Esophagus muscularis mucosa (tissue), 4 donors: ENCODE results near the gene PASK. TPM values are rescaled to one million over a fixed set of nuclear protein-coding genes. Genes with fewer than 3 reads are reported as not detected.
A peak's percentile ranks its signal among the peaks of the same experiment; 100 is the strongest.

Experiments used
- DNase-seq: peaks from one replicate; pipeline ENCODE4 v3.0.0-alpha.2; 2017; ENCODE audit errors: extremely low spot score
- H3K27ac ChIP-seq, 4 donors: fragments of 200-600 bp; sonication (generic); replicated peaks in 1 of 4; 1 replicate in 3 of 4; 2 replicates in 1 of 4; pipeline ENCODE4 v1.5.1; 2016 to 2019; ENCODE audit warnings: mild to moderate bottlenecking in 1 of 4
- H3K27me3 ChIP-seq, 4 donors: fragments of 200-600 bp; sonication (generic); one replicate each; pipeline versions ENCODE4 v1.5.1 to v1.6.0; 2016 to 2019
- H3K36me3 ChIP-seq, 4 donors: fragments of 200-600 bp; sonication (generic); one replicate each; pipeline ENCODE4 v1.5.1; 2016 to 2019
- H3K4me1 ChIP-seq, 4 donors: fragments of 200-600 bp; sonication (generic); one replicate each; pipeline ENCODE4 v1.5.1; 2016 to 2019
- H3K4me3 ChIP-seq, 4 donors: fragments of 200-600 bp; sonication (generic); 1 replicate in 2 of 4; 2 replicates in 2 of 4; pipeline ENCODE4 v1.5.1; 2016 to 2019; ENCODE audit warnings: mild to moderate bottlenecking in 4 of 4, moderate library complexity in 1 of 4
- H3K9me3 ChIP-seq, 4 donors: fragments of 200-600 bp; sonication (generic); 1 replicate in 3 of 4; 2 replicates in 1 of 4; pipeline ENCODE4 v1.5.1; 2016 to 2019
- EP300 ChIP-seq: sonication (generic); formaldehyde crosslinking; IDR thresholded peaks from one replicate; pipeline ENCODE4 v1.6.1; 2017; ENCODE audit warnings: antibody characterized with exemption
- POLR2A ChIP-seq: fragments of 450-650 bp; IDR thresholded peaks from one replicate; pipeline ENCODE4 v1.6.1; 2017; ENCODE audit warnings: antibody characterized with exemption, moderate library complexity, mild to moderate bottlenecking, low read depth
- POLR2AphosphoS5 ChIP-seq, 2 donors: sonication (generic); formaldehyde crosslinking; IDR thresholded peaks; one replicate each; pipeline ENCODE4 v1.6.1; 2017; ENCODE audit warnings: antibody characterized with exemption in 2 of 2
- WGBS: methylation state at CpG from one replicate; pipeline ENCODE4 v1.1.5; 2018; 5-methylcytosine and 5-hydroxymethylcytosine counted together
- intact Hi-C: fragments of 100-400 bp; cut with DNase I; formaldehyde crosslinking; loops from one replicate; pipeline ENCODE4 v1.15.1; 2023
- total RNA-seq, 4 donors: library from RNA; depleted of rRNA; stranded (reverse); fragments of >200 nt; gene quantifications; one replicate each; pipeline versions ENCODE4 v1.1.0 to v1.2.1, GENCODE V29; 2016
- TF ChIP-seq, protein P1 (sequence below), 3 experiments: fragments of 200-600 bp in 2 of 3; fragments of 450-650 bp in 1 of 3; sonication (generic) in 2 of 3; IDR thresholded peaks; one replicate each; pipeline ENCODE4 v1.5.1; 2017 to 2019; ENCODE audit warnings: antibody characterized with exemption in 3 of 3, mild to moderate bottlenecking in 2 of 3, moderate library complexity in 1 of 3

The PASK gene
- total RNA-seq, 4 donors from 2014 or later, result 1.5 to 3.3 (median 2.2) TPM

DNA sequence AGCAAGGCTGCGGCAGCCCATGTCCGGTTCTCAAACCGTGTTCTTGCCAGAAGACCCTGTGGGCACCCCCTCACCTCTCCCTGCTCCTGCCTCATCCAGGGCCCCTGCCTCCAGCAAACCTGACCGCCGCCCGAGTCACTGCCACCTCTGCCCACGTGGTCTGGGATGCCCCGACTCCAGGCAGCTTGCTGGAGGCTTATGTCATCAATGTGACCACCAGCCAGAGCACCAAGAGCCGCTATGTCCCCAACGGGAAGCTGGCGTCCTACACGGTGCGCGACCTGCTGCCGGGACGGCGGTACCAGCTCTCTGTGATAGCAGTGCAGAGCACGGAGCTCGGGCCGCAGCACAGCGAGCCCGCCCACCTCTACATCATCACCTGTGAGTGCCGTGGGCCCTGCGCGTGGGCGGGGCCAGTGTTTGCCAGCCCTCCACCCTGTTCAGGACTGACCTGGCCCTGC is 79.4 kb downstream of the PASK start:
- H3K4me1 ChIP-seq, result no peaks in the 10 kb centered on the region
- H3K4me3 ChIP-seq, result no peak overlapping the region
- H3K27me3 ChIP-seq, result peaks cover 0 to 26% (median 0%) of the 10 kb centered on the region in 4 donors
- intact Hi-C loops, result no loop called here
- H3K9me3 ChIP-seq, result no peaks in the 10 kb centered on the region
- no peak overlapping the region for H3K27ac ChIP-seq
- 83% methylated on average over 17 of the region's 26 CpGs for WGBS
- DNase-seq, result no peak
- no peak for TF ChIP-seq POLR2A
- TF ChIP-seq EP300, result no peak
- TF ChIP-seq, protein P1, sequence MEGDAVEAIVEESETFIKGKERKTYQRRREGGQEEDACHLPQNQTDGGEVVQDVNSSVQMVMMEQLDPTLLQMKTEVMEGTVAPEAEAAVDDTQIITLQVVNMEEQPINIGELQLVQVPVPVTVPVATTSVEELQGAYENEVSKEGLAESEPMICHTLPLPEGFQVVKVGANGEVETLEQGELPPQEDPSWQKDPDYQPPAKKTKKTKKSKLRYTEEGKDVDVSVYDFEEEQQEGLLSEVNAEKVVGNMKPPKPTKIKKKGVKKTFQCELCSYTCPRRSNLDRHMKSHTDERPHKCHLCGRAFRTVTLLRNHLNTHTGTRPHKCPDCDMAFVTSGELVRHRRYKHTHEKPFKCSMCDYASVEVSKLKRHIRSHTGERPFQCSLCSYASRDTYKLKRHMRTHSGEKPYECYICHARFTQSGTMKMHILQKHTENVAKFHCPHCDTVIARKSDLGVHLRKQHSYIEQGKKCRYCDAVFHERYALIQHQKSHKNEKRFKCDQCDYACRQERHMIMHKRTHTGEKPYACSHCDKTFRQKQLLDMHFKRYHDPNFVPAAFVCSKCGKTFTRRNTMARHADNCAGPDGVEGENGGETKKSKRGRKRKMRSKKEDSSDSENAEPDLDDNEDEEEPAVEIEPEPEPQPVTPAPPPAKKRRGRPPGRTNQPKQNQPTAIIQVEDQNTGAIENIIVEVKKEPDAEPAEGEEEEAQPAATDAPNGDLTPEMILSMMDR (IDR thresholded peaks at IDR 0.05), result no peak
- TF ChIP-seq POLR2AphosphoS5 (IDR thresholded peaks at IDR 0.05), result no peak
- H3K36me3 ChIP-seq, result peaks cover under 1 to 78% (median 63%) of the 10 kb centered on the region in 4 donors

DNA sequence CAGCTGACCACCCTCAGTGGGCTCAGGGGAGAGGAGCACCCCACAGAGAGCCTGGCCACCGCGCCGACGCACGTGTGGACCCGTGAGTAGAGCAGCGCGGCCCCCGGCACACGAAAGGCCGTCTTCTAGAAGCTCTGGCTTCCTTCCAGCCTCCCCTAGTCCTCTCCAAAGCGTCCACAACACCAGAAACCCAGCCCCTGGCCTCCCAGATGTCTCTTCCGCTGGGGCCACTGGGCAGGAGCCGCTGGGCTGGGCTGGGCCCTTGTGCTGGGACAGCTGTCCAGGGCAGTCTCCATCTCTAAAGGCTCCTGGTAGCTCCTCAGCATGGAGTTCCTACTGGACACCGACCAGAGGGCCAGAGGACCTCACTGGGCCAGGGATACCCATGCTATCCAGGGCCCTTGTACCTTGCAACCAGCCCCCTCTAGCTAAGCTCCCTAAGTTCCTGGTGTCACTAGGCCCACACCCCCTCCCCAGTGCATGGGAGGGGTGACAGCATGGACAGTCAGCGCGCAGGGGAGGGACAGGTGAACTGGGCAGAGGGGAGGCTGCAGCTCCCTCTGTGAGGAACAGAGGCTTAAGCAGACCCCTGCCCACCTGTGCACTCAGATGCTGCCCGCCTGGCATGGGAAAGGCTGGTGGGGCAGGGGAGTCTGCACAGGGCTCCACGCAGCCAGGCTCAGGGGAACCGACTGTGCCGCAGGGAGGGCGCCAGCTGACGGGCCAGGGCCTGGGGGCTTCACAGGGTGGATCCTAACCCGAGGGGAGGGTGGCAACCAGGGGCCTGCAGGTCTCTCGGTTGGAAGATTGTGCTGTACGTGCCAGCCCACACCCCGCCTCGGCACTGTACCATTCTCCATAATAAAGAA is 80.1 kb downstream of the PASK start:
- no peaks in the 10 kb centered on the region for H3K9me3 ChIP-seq
- H3K27ac ChIP-seq, result no peak overlapping the region
- WGBS, result 99% methylated on average over 21 of the region's 28 CpGs
- DNase-seq, result no peak
- no peak overlapping the region for H3K4me3 ChIP-seq
- H3K36me3 ChIP-seq, result peaks cover 0 to 71% (median 56%) of the 10 kb centered on the region in 4 donors
- peaks cover 0 to 33% (median 0%) of the 10 kb centered on the region in 4 donors for H3K27me3 ChIP-seq
- TF ChIP-seq EP300 (no peak), POLR2A (no peak), POLR2AphosphoS5 (IDR thresholded peaks at IDR 0.05) (no peak)
- TF ChIP-seq, protein P1 (IDR thresholded peaks at IDR 0.05), result no peak
- peaks cover 0 to 3% (median 1%) of the 10 kb centered on the region in 4 donors for H3K4me1 ChIP-seq
- intact Hi-C loops, result no loop called here

DNA sequence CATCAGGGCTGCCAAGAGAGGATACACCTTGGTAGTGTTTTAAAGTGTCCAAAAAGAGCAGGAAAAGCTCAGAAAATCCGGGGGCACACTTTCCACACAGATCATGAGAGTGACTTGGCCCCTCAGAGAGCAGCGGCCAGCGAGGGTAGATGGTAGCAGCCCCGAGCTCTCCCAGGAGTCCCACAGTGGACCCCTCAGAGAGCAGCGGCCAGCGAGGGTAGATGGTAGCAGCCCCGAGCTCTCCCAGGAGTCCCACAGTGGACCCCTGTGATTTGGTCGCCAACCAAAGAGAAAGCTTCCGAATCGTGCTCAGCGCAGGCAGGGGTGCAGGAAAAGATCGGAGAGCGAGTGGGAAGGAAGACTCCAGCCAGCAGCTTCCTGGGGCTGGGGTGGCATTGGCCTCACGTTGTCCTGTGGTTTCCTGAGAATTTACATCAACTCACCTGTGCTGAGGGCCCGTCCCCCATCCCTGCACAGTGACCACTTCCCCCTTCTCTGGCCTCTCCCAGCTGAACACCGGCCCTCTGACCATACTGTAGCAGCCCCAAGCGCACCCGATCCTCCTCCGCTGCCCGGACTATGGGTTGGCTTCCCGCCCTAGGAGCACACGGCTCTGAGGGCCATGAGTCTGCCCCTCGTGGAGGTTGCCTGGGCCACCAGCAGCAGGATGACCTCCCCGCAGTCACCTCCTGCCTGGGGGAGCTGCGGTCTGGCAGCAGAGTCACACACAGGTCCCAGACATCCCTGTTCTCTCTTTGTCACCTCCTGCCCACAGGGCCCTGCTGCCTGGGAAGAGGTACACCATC is 80.9 kb downstream of the PASK start:
- intact Hi-C loops, result no loop called here
- Histone ChIP-seq H3K27me3 (peaks cover 0 to 41% (median 0%) of the 10 kb centered on the region in 4 donors), H3K9me3 (no peaks in the 10 kb centered on the region), H3K36me3 (peaks cover 0 to 62% (median 50%) of the 10 kb centered on the region in 4 donors), H3K4me1 (peaks cover 0 to 11% (median 9%) of the 10 kb centered on the region in 4 donors), H3K27ac (no peak overlapping the region), H3K4me3 (no peak overlapping the region)
- TF ChIP-seq, protein P1 (IDR thresholded peaks at IDR 0.05), result no peak
- TF ChIP-seq POLR2AphosphoS5 (IDR thresholded peaks at IDR 0.05), result no peak
- no peak for TF ChIP-seq POLR2A
- TF ChIP-seq EP300, result no peak
- peak; percentile 83 for DNase-seq
- 83% methylated on average over 25 of the region's 25 CpGs for WGBS

DNA sequence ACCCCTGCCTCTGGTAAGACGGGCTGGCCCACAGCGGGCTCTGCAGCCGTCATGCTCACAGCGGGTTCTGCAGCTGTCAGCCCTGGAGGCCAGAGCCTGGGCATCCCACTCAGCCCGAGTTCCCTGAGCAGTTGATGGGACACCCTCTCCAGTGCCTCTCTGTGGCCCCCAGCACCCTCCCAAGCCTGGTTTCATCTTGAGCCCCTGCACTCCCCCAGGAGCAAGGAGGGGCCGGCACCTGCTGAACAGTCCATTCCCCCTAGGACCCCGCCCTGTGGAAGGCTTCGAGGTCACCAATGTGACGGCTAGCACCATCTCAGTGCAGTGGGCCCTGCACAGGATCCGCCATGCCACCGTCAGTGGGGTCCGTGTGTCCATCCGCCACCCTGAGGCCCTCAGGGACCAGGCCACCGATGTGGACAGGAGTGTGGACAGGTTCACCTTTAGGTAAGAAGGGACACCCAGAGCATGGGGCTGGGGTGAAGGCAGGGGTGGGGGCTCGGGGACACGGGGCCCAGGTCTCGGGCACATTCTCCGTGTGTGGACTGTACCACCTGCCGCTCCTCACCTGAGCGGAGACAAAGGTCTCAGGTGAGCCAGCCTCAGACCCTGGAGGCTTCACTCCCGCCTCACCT is 81.7 kb downstream of the PASK start:
- WGBS, result 93% methylated on average over 10 of the region's 21 CpGs
- Histone ChIP-seq H3K4me1 (peaks cover 0 to 12% (median 10%) of the 10 kb centered on the region in 4 donors), H3K9me3 (no peaks in the 10 kb centered on the region), H3K27ac (no peak overlapping the region), H3K4me3 (no peak overlapping the region), H3K36me3 (peaks cover 0 to 56% (median 47%) of the 10 kb centered on the region in 4 donors), H3K27me3 (peaks cover 0 to 49% (median 0%) of the 10 kb centered on the region in 4 donors)
- TF ChIP-seq POLR2AphosphoS5 (IDR thresholded peaks at IDR 0.05), result no peak
- no peak for TF ChIP-seq POLR2A
- intact Hi-C loops, result no loop called here
- peak; percentile 88 for DNase-seq
